Measurements from ENCODE around the gene PLOD3. TPM values are rescaled to one million over a fixed set of nuclear protein-coding genes. Genes with fewer than 3 reads are reported as not detected.
A peak's percentile ranks its signal among the peaks of the same experiment; 100 is the strongest.
"Not testable (repeated sequence)": the region's sequence is repeated elsewhere in the genome, so short reads cannot be mapped to it uniquely, and the experiment has no call there.

The PLOD3 gene
- total and polyA plus RNA-seq, 5 donors from 2014 or later = 13.8 to 35.4 (median 15.0) TPM

DNA sequence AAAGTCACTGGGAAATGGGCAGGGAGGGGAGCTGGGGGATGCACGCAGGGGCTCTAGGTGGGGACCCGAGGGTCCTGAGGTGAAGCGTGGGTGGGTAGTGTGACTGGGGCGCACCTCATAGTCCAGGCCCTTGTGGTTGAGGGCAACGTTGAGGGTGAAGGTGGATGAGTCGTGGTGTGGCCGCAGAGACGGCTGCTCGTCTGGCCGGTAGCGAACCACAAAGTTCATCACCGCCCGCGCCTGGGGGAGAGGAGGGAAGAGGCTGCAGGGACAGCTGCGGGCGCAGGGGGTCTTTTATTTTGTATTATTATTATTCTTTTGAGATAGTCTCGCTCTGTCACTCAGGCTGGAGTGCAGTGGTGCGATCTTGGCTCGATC, 10.7 kb downstream of the PLOD3 start:
- H3K36me3 ChIP-seq (ENCODE audit: control insufficient read depth, insufficient read depth, low read length) = no peaks in the 10 kb centered on the region
- DNase-seq = no peak

GRCh38 chr7:101205901-101206664, 11.3 kb downstream of the PLOD3 start:
- Mint-ChIP-seq H3K27ac (no peak overlapping the region), H3K27me3 (peaks cover 25% of the 10 kb centered on the region)
- no peak for ATAC-seq (ENCODE audit: low read depth in 2 of 2)

More for the DNA sequence above, 10.7 kb downstream of the PLOD3 start:
- Mint-ChIP-seq H3K9me3 (peaks cover 0 to 2% (median 0%) of the 10 kb centered on the region in 7 donors), H3K4me1 (peaks cover 0 to 8% (median 2%) of the 10 kb centered on the region in 4 donors), H3K4me3 (no peak overlapping the region), H3K27me3 (peaks cover 19% of the 10 kb centered on the region), H3K27ac (no peak overlapping the region), H3K36me3 (peaks cover 4% of the 10 kb centered on the region)
- H3K4me3 ChIP-seq (ENCODE audit: low read depth, low read length) = no peak overlapping the region
- H3K27ac ChIP-seq (ENCODE audit: insufficient read depth, low read length, poor library complexity, severe bottlenecking) = no peak overlapping the region
- no peaks in the 10 kb centered on the region for H3K9me3 ChIP-seq (ENCODE audit: control insufficient read depth in 2 of 2, low read length in 2 of 2)
- ATAC-seq (ENCODE audit: low read depth in 2 of 2) = no peak
- H3K4me1 ChIP-seq (ENCODE audit: control insufficient read depth, insufficient read depth, low read length, poor library complexity, severe bottlenecking) = peaks cover 3% of the 10 kb centered on the region
- no peaks in the 10 kb centered on the region for H3K27me3 ChIP-seq (ENCODE audit: control insufficient read depth, insufficient read depth, low read length)

GRCh38 chr7:101203740-101204738, 13.3 kb downstream of the PLOD3 start:
- not testable (repeated sequence) for H3K9me3 Mint-ChIP-seq; H3K4me1 ChIP-seq (ENCODE audit: control insufficient read depth, insufficient read depth, low read length, poor library complexity, severe bottlenecking); H3K4me3 ChIP-seq (ENCODE audit: low read depth, low read length); H3K9me3 ChIP-seq (ENCODE audit: control insufficient read depth in 2 of 2, low read length in 2 of 2); H3K27me3 ChIP-seq (ENCODE audit: control insufficient read depth, insufficient read depth, low read length); H3K4me1 Mint-ChIP-seq; H3K36me3 ChIP-seq (ENCODE audit: control insufficient read depth, insufficient read depth, low read length); ATAC-seq (ENCODE audit: low read depth in 2 of 2); H3K36me3 Mint-ChIP-seq; H3K27ac ChIP-seq (ENCODE audit: insufficient read depth, low read length, poor library complexity, severe bottlenecking)
- H3K4me3 Mint-ChIP-seq = peak overlapping the region; percentile 66 to 81 (median 75)
- peak overlapping the region in 1 of 3 donors; percentile 76 for H3K27ac Mint-ChIP-seq
- peak in 2 of 3 donors; percentile 20 to 21 for DNase-seq
- H3K27me3 Mint-ChIP-seq = peaks cover 39% of the 10 kb centered on the region

More at GRCh38 chr7:101205901-101206664, 11.3 kb downstream of the PLOD3 start:
- no peaks in the 10 kb centered on the region for H3K36me3 ChIP-seq (ENCODE audit: control insufficient read depth, insufficient read depth, low read length)
- H3K9me3 ChIP-seq (ENCODE audit: control insufficient read depth in 2 of 2, low read length in 2 of 2) = no peaks in the 10 kb centered on the region
- peaks cover 0 to 8% (median 2%) of the 10 kb centered on the region in 4 donors for H3K4me1 Mint-ChIP-seq
- peaks cover 4% of the 10 kb centered on the region for H3K4me1 ChIP-seq (ENCODE audit: control insufficient read depth, insufficient read depth, low read length, poor library complexity, severe bottlenecking)
- no peak overlapping the region for H3K4me3 Mint-ChIP-seq
- DNase-seq = no peak
- peaks cover 0 to 2% (median 0%) of the 10 kb centered on the region in 7 donors for H3K9me3 Mint-ChIP-seq
- H3K27ac ChIP-seq (ENCODE audit: insufficient read depth, low read length, poor library complexity, severe bottlenecking) = no peak overlapping the region
- H3K27me3 ChIP-seq (ENCODE audit: control insufficient read depth, insufficient read depth, low read length) = no peaks in the 10 kb centered on the region
- peaks cover 4% of the 10 kb centered on the region for H3K36me3 Mint-ChIP-seq
- no peak overlapping the region for H3K4me3 ChIP-seq (ENCODE audit: low read depth, low read length)

DNA sequence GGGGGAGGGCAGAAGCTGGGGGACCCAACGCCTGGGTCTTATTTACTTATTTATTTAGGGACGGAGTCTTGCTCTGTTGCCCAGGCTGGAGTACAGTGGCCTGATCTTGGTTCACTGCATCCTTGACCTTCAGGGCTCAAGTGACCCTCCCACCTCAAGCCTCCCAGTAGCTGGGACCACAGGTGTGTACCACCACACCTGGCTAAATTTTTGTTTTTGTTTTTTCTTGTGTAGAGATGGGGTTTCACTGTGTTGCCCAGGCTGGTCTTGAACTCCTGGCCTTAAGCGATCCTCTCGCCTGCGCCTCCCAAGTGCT, 14.8 kb downstream of the PLOD3 start:
- Mint-ChIP-seq H3K4me1 (peaks cover 0 to 8% (median 3%) of the 10 kb centered on the region in 4 donors), H3K27ac (no peak overlapping the region), H3K9me3 (peaks cover 0 to 2% (median 0%) of the 10 kb centered on the region in 7 donors), H3K27me3 (peaks cover 44% of the 10 kb centered on the region), H3K4me3 (no peak overlapping the region), H3K36me3 (no peaks in the 10 kb centered on the region)
- H3K4me3 ChIP-seq (ENCODE audit: low read depth, low read length) = no peak overlapping the region
- H3K27ac ChIP-seq (ENCODE audit: insufficient read depth, low read length, poor library complexity, severe bottlenecking) = no peak overlapping the region
- H3K27me3 ChIP-seq (ENCODE audit: control insufficient read depth, insufficient read depth, low read length) = no peaks in the 10 kb centered on the region
- H3K9me3 ChIP-seq (ENCODE audit: control insufficient read depth in 2 of 2, low read length in 2 of 2) = no peaks in the 10 kb centered on the region
- H3K36me3 ChIP-seq (ENCODE audit: control insufficient read depth, insufficient read depth, low read length) = no peaks in the 10 kb centered on the region
- peaks cover 4% of the 10 kb centered on the region for H3K4me1 ChIP-seq (ENCODE audit: control insufficient read depth, insufficient read depth, low read length, poor library complexity, severe bottlenecking)
- ATAC-seq (ENCODE audit: low read depth in 2 of 2) (no peak), DNase-seq (no peak)

DNA sequence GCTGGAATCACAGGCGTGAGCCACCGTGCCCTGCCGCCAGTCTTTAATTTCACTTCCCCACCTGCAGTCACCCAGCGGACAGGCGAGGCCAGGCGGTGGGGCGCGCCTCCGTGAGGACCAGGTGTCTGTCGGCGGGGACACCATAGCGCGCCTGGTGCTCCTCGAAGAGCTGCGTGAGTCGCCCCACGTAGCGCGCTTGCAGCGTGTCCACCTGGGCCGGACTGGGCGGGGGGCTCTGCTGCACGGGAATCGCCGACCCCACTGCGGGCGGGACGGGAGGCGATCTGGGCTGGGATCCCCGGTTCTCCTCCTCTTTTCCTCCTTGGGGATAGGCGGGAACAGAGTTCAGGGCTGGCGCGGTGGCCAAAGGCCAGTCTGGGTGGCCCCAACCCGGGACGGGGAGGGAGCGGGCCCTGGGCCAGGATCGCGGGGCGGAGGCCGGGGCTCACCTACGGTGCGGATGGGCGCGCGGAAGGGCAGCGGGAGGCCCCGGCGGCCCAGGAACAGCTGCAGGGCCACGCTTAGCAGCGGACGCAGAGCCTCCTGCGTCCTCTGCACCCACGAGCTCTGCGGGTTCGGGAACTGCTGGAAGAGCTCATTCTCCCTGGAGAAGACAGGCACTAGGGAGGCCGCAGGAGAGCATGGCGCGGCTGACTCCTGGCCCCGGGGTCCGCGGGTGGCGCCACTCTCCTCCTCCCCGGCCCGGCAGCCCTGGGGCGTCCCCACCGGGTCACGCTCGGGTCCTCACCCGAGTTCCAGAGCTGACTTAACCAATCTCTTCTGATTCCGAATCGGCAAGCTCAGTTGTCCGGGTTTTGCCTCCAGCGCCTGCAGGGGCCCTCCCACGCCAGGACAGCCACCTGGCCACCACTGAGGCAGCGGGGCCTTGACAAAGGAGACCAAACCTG, 15.4 kb downstream of the PLOD3 start:
- peaks cover 0 to 8% (median 3%) of the 10 kb centered on the region in 4 donors for H3K4me1 Mint-ChIP-seq
- H3K4me1 ChIP-seq (ENCODE audit: control insufficient read depth, insufficient read depth, low read length, poor library complexity, severe bottlenecking) = peaks cover 4% of the 10 kb centered on the region
- H3K9me3 ChIP-seq (ENCODE audit: control insufficient read depth in 2 of 2, low read length in 2 of 2) = no peaks in the 10 kb centered on the region
- H3K9me3 Mint-ChIP-seq = peaks cover 0 to 2% (median 0%) of the 10 kb centered on the region in 7 donors
- H3K36me3 ChIP-seq (ENCODE audit: control insufficient read depth, insufficient read depth, low read length) = no peaks in the 10 kb centered on the region
- peak in 1 of 2 donors; percentile 24 for ATAC-seq (ENCODE audit: low read depth in 2 of 2)
- no peak overlapping the region for H3K4me3 Mint-ChIP-seq
- H3K36me3 Mint-ChIP-seq = no peaks in the 10 kb centered on the region
- DNase-seq = no peak
- peaks cover 46% of the 10 kb centered on the region for H3K27me3 Mint-ChIP-seq
- no peak overlapping the region for H3K27ac ChIP-seq (ENCODE audit: insufficient read depth, low read length, poor library complexity, severe bottlenecking)
- H3K4me3 ChIP-seq (ENCODE audit: low read depth, low read length) = no peak overlapping the region
- no peaks in the 10 kb centered on the region for H3K27me3 ChIP-seq (ENCODE audit: control insufficient read depth, insufficient read depth, low read length)
- H3K27ac Mint-ChIP-seq = no peak overlapping the region

DNA sequence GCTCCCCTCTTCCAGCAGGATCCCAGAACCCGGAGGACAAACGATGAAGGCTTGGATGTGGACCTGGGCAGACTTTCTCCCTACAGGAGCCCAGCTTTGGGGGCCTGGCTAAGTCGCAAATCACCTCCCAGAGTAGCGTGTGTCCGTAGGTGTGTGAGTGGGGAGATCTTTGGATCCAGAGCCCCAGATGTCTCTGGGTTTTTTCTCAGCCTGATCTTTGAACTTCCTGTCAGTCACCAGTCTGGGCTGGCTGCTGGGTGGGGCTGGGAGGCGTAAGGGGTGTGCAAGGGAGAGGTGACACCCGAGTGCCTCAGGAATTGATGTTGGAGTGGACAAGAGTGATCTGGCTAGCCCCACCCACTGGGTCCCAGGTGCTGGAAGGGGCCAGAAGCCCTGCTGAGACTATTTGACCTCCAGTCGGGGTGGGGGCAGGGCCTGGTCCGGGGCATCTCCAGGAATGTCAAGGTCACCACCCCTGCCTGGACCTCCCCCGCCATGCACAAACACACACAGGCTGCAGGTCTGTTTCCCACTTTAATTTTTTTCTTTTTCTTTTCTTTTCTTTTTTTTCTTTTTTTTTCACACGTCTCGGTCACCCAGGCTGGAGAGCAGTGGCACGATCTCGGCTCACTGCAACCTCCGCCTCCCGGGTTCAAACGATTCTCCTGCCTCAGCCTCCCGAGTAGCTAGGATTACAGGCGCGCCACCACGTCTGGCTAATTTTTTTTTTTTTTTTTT, 16.4 kb downstream of the PLOD3 start, which contains the start of gene MOGAT3:
TSS of gene MOGAT3 (minus strand) at position 175 of the 738 bp plus-strand sequence. CDS start 182 bp downstream, outside the sequence.
- no peak within 1 kb of the TSS for H3K27ac Mint-ChIP-seq
- peaks cover 46% of the 10 kb centered on the region for H3K27me3 Mint-ChIP-seq
- H3K36me3 ChIP-seq (ENCODE audit: control insufficient read depth, insufficient read depth, low read length) = no peaks in the 10 kb centered on the region
- peaks cover 4% of the 10 kb centered on the region for H3K4me1 ChIP-seq (ENCODE audit: control insufficient read depth, insufficient read depth, low read length, poor library complexity, severe bottlenecking)
- H3K36me3 Mint-ChIP-seq = no peaks in the 10 kb centered on the region
- ATAC-seq (ENCODE audit: low read depth in 2 of 2) (no peak), DNase-seq (peak in 1 of 3 donors; percentile 14)
- no peak within 1 kb of the TSS for H3K4me3 Mint-ChIP-seq
- H3K27ac ChIP-seq (ENCODE audit: insufficient read depth, low read length, poor library complexity, severe bottlenecking) = no peak within 1 kb of the TSS
- H3K27me3 ChIP-seq (ENCODE audit: control insufficient read depth, insufficient read depth, low read length) = no peaks in the 10 kb centered on the region
- H3K4me1 Mint-ChIP-seq = peaks cover 0 to 8% (median 3%) of the 10 kb centered on the region in 4 donors
- H3K4me3 ChIP-seq (ENCODE audit: low read depth, low read length) = no peak within 1 kb of the TSS
- H3K9me3 Mint-ChIP-seq = peaks cover 0 to 2% (median 0%) of the 10 kb centered on the region in 7 donors
- no peaks in the 10 kb centered on the region for H3K9me3 ChIP-seq (ENCODE audit: control insufficient read depth in 2 of 2, low read length in 2 of 2)

All from CD4-positive, CD25-positive, alpha-beta regulatory T cell (primary cell).